ENCODE results near the gene ESPN.

ESPN gene

DNA sequence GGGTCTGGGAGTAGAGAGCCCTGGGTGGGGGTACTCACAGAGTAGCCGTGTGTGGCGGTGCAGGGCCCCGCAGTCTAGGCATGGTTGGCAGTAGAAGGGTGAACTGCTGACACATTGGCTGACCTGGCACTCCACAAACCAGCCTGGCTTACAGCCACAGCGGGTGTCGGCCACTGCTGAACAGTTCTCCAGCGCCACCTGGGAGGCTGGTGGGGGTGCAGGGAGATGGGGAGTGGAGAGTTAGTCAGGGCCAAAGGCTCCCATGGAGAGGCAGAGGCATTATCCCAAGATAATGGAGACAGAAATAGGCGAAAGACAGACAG, 39.9 kb downstream of the ESPN start:
- no peak for DNase-seq (ENCODE audit: low read depth in 2 of 2)

- DNase-seq (ENCODE audit: low read depth in 2 of 2): no peak
Observed at GRCh38 chr1:6464915-6465314, 40.3 kb downstream of the ESPN start.

- peak in 1 of 2 donors; percentile 45 for DNase-seq (ENCODE audit: low read depth in 2 of 2)
Observed at GRCh38 chr1:6465461-6466005, 41.0 kb downstream of the ESPN start.

DNA sequence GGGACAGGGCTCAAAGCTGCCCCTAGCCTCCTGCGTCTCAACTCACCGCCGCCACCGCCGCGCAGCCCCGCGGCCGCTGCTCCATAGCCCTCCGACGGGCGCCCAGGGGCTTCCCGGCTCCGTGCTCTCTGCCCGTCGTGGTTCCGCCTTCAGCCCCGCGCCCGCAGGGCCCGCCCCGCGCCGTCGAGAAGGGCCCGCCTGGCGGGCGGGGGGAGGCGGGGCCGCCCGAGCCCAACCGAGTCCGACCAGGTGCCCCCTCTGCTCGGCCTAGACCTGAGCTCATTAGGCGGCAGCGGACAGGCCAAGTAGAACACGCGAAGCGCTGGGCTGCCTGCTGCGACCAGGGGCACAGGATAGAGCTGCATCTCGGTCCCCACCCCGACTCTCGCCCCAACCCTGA, 41.4 kb downstream of the ESPN start, which contains the start of gene TNFRSF25:
Gene TNFRSF25, minus strand, starts transcription at position 151 of the 400 bp plus-strand sequence. Its CDS starts 66 bp downstream, at position 85.
- DNase-seq (ENCODE audit: low read depth in 2 of 2): peak in 1 of 2 donors; percentile 52

DNA sequence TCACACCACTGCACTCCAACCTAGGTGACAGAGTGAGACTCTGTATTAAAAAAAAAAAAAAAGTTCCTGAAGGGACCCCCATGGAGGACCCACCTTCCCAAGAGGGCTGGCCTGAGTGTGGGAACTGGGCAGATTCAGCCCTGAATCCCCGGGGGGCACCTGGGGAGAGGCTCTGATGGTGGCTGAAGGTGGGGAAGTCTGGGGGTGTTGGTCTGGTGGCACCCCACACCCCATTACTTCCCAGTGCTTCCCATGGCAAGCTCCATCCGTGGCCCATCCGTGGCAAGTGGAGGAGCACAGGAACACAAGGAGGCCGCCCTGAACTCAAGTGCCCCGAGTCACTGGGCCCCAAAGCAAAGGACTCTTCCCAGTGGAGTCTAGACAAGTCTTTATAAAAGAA, 42.2 kb downstream of the ESPN start:
- no peak for DNase-seq (ENCODE audit: low read depth in 2 of 2)

DNA sequence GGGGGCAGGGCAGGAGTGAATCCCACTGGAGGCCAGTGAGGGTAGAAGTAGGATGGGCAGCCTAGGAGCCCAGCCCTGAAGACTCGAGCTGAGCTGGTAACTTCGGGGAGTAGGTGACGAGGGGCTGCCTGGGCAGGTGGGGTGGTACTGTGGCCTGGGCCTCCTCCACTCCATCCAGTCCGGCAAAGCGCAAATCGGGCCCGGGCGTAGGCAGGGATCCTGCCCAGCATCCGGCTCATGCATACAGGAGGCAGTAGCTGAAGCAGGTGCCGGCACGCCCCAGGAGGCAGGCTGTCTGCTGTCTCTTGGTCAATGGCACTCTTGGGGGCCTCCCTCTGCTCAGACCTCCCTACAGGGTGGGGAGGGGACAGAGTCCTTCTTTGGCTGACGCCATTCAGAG, 42.6 kb downstream of the ESPN start:
- DNase-seq (ENCODE audit: low read depth in 2 of 2): no peak

GRCh38 chr1:6467744-6468688, 43.4 kb downstream of the ESPN start:
- DNase-seq (ENCODE audit: low read depth in 2 of 2): no peak

GRCh38 chr1:6468729-6469461, 44.3 kb downstream of the ESPN start:
- no peak for DNase-seq (ENCODE audit: low read depth in 2 of 2)

DNA sequence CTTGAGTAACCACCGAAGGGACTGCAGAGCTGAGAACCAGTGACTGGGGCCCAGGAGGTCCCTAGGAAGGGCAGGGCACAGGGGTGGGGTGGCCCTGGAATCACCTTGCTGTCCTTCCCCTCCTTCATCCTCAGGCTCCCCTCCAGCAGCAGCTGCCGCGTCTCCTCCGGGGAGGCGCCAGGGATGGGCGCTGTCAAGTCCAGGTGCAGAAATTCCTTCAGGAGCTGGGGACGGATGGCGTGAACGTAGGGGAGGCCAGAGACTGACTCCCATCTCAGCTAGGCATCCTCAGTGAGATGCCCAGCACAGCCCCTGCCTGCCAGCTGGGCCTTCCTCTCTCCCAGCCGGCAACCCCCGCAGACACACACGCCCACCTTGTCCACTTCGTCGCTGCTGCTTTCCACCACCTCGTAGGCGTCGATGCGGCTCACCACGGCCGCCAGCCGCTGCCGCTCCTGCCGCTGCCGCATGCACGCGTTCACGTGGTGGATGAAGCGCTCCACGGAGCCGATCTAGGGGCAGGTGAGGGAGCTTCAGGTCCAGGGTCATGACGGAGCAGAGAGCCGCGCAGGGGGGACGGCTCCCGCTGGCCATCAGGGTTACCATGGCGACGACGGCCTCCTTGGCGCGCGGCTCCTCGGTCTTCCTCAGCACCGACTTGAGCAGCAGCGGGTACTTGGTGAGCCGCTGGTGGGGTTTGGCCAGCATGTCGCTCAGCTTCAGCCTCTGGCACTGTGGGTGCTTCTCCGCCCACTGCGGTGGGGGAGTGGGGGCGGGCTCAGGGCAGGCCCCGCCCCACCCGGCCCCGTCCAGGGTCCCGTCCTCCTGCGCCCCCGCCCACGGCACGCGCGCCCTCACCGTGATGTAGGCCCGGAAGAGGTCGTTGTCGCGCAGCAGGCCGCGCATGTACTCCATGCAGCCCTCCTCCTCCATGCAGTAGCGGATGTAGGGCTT, 45.8 kb downstream of the ESPN start:
- no peak for DNase-seq (ENCODE audit: low read depth in 2 of 2)

GRCh38 chr1:6471086-6471969, 46.8 kb downstream of the ESPN start:
- no peak for DNase-seq (ENCODE audit: low read depth in 2 of 2)

- no peak for DNase-seq (ENCODE audit: low read depth in 2 of 2)
Observed at GRCh38 chr1:6471970-6472368, 47.4 kb downstream of the ESPN start.

GRCh38 chr1:6472391-6472790, 47.8 kb downstream of the ESPN start:
- no peak for DNase-seq (ENCODE audit: low read depth in 2 of 2)

- DNase-seq (ENCODE audit: low read depth in 2 of 2): no peak
Observed at GRCh38 chr1:6473156-6473555, 48.6 kb downstream of the ESPN start.

GRCh38 chr1:6473974-6474814, 49.6 kb downstream of the ESPN start:
- DNase-seq (ENCODE audit: low read depth in 2 of 2): no peak

- no peak for DNase-seq (ENCODE audit: low read depth in 2 of 2)
Observed at GRCh38 chr1:6474815-6475282, 50.3 kb downstream of the ESPN start.

- DNase-seq (ENCODE audit: low read depth in 2 of 2): peak; percentile 58 to 64
Observed at GRCh38 chr1:6475381-6476133, 51.0 kb downstream of the ESPN start.

DNA sequence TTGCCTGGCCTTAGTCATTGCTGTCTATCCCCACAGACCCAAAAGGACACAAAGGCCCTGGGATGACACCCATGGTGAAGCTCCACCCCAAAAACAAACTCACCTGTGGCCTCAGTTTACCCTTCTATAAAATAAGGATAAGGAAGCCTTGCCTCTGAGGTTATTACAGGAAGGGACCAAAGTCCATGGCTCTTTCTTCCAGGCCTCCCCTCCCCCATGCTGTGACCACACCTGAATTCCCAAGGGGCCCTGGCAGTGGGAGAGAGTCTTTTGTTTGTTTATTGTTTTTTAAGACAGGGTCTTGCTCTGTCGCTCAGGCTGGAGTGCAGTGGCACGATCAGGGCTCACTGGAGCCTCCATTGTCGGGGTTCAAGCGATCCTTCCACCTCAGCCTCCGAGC, 51.9 kb downstream of the ESPN start:
- DNase-seq (ENCODE audit: low read depth in 2 of 2): no peak

- no peak for DNase-seq (ENCODE audit: low read depth in 2 of 2)
Observed at GRCh38 chr1:6477039-6477820, 52.7 kb downstream of the ESPN start.
